H1 (cell line): ENCODE data around the gene MCF2L. TPM values are rescaled to one million over a fixed set of nuclear protein-coding genes. Genes with fewer than 3 reads are reported as not detected.

Source experiments
- CHD1 ChIP-seq: IDR thresholded peaks from 2 replicates; pipeline ENCODE4 v1.6.1; 2012; ENCODE audit warnings: low read depth, low read length, improper control_type of control experiment
- HDAC6 ChIP-seq: IDR thresholded peaks from one replicate; pipeline ENCODE4 v1.7.1; 2012; ENCODE audit warnings: low read depth, mild to moderate bottlenecking, inconsistent platforms, low read length, moderate library complexity
- NRF1 ChIP-seq: IDR thresholded peaks from 2 replicates; pipeline ENCODE4 v1.6.1; 2011; ENCODE audit warnings: mild to moderate bottlenecking, low read depth, low read length, improper control_type of control experiment
- SIRT6 ChIP-seq: IDR thresholded peaks from one replicate; pipeline ENCODE4 v1.7.1; 2012; ENCODE audit warnings: low read length, inconsistent platforms
- polyA plus RNA-seq, 7 experiments: library from polyadenylated mRNA; depleted of rRNA in 3 of 7; stranded (reverse) in 5 of 7; unstranded in 2 of 7; fragments of >200 nt in 5 of 7; fragments of 200-250 nt in 2 of 7; gene quantifications; 1 replicate in 5 of 7; 2 replicates in 1 of 7; 4 replicates in 1 of 7; pipeline versions ENCODE4 v1.2.1 to v1.2.3, GENCODE V29; 2011 to 2013; ENCODE audit warnings: missing spikeins in 2 of 7, mixed read lengths in 2 of 7
- total RNA-seq: library from RNA; stranded (reverse); fragmentation: NEBNext Ultra II Directional; extraction: Animal tissue kit (Norgen Biotek cat#: 25700); gene quantifications from 2 replicates; pipeline ENCODE4 v1.2.1, GENCODE V29; 2021
- TF ChIP-seq, protein P1 (sequence below): IDR thresholded peaks from 2 replicates; pipeline ENCODE4 v1.6.1; 2012; ENCODE audit warnings: inconsistent platforms

Gene MCF2L
- total and polyA plus RNA-seq, 2 of the 8 experiments (the other 6 are each of a cell fraction or from before 2014, with no cell fraction given), result 10.1 to 24.4 TPM

DNA sequence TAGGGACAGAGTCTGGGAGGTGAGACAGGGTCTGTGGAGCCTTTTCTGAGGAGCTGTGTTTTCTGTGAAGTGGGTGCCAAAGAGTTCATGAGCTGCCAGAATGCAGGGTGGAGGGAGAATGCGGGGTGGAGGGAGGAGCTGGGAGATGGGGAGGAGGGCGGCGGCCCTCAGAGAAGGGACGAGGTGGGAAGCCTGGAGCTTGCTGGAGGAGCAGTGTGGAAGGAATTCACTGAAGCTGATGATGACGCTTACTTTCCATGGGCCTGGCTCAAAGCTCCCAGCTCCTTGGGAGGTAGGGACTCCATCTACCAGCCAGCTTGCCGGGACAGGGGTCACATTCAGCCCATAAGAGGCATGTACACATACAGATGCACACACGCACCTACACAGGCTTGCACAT is 62.5 kb downstream of the MCF2L start (continued):
- TF ChIP-seq NRF1, result no peak
- no peak for TF ChIP-seq SIRT6
- no peak for TF ChIP-seq CHD1
- no peak for TF ChIP-seq HDAC6
- TF ChIP-seq, protein P1, sequence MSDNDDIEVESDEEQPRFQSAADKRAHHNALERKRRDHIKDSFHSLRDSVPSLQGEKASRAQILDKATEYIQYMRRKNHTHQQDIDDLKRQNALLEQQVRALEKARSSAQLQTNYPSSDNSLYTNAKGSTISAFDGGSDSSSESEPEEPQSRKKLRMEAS, result no peak
- TF ChIP-seq, all 59 proteins: peak for 0
